Panc1 (cell line): ENCODE measurements around the gene SLC35F4. TPM values are rescaled to one million over a fixed set of nuclear protein-coding genes. Genes with fewer than 3 reads are reported as not detected.

Experiments
- ATAC-seq: fragments of 200-7000 bp; cut with Tn5 transposase; 2 replicates; pipeline ENCODE4 v1.9.1; 2020; ENCODE audit warnings: mild to moderate bottlenecking, moderate library complexity
- BruUV-seq: library from RNA; stranded (reverse); fragments of 400-500 nt; replicated peaks from 2 replicates; lab custom pipeline; 2021; lab: Mats Ljungman, UMichigan
- CTCF ChIA-PET: fragments of 300-600 bp; sonication (Branson Sonifier 250); formaldehyde crosslinking; loops from one replicate; lab custom pipeline; 2022; ENCODE audit warnings: antibody characterized with exemption; lab: Charles Lee
- POLR2A ChIA-PET: fragments of 300-600 bp; sonication (Branson Sonifier 250); formaldehyde crosslinking; loops from one replicate; lab custom pipeline; 2022; ENCODE audit warnings: antibody characterized with exemption; lab: Charles Lee
- DNase-seq: peaks from one replicate; pipeline ENCODE4 v3.0.0-alpha.2; 2010; ENCODE audit warnings: low read depth, low spot score
- H3K27ac ChIP-seq: 2 replicates; pipeline ENCODE4 v1.5.1; 2011; ENCODE audit warnings: mild to moderate bottlenecking, low read length, inconsistent platforms
- H3K27me3 ChIP-seq: fragments of 200-500 bp; sonication (Bioruptor generic); 2 replicates; pipeline ENCODE4 v1.6.0; 2014; ENCODE audit warnings: low read length, inconsistent platforms; ENCODE audit not compliant: control insufficient read depth, insufficient read depth
- H3K36me3 ChIP-seq: fragments of 200-500 bp; sonication (Bioruptor generic); 2 replicates; pipeline ENCODE4 v1.5.1; 2014; ENCODE audit warnings: inconsistent platforms, mild to moderate bottlenecking, low read length, moderate library complexity; ENCODE audit not compliant: control insufficient read depth, insufficient read depth
- H3K4me1 ChIP-seq: 2 replicates; pipeline ENCODE4 v1.5.1; 2011; ENCODE audit warnings: inconsistent platforms, mild to moderate bottlenecking, low read length, moderate library complexity; ENCODE audit not compliant: control insufficient read depth, insufficient read depth
- H3K4me3 ChIP-seq, 2 experiments: 2 replicates each; pipeline ENCODE4 v1.5.1; 2011 to 2012; ENCODE audit warnings: low read depth in 2 of 2, low read length in 2 of 2, mild to moderate bottlenecking in 2 of 2, inconsistent platforms in 1 of 2, moderate library complexity in 1 of 2
- H3K9me3 ChIP-seq: fragments of 200-500 bp; sonication (Bioruptor generic); 2 replicates; pipeline ENCODE4 v1.5.1; 2014; ENCODE audit warnings: low read depth, mild to moderate bottlenecking, inconsistent platforms, low read length, moderate library complexity; ENCODE audit not compliant: control insufficient read depth, insufficient read depth
- CTCF ChIP-seq: fragments of 450-650 bp; IDR thresholded peaks from 2 replicates; pipeline ENCODE4 v1.5.1; 2017; ENCODE audit warnings: mild to moderate bottlenecking
- POLR2AphosphoS5 ChIP-seq: IDR thresholded peaks from 2 replicates; pipeline ENCODE4 v1.6.1; 2012; ENCODE audit warnings: mild to moderate bottlenecking, low read depth, low read length, moderate library complexity
- REST ChIP-seq, 2 experiments: IDR thresholded peaks; 2 replicates each; pipeline ENCODE4 v1.6.1; 2011 to 2012; ENCODE audit warnings: low read depth in 2 of 2, control low read depth in 1 of 2, low read length in 1 of 2, mild to moderate bottlenecking in 1 of 2, moderate library complexity in 1 of 2; ENCODE audit not compliant: insufficient read depth in 1 of 2
- SIN3A ChIP-seq: IDR thresholded peaks from 2 replicates; pipeline ENCODE4 v1.6.1; 2012; ENCODE audit warnings: low read depth, mild to moderate bottlenecking, low read length, moderate library complexity, borderline replicate concordance; ENCODE audit not compliant: insufficient read depth
- TCF7L2 ChIP-seq: IDR thresholded peaks from 2 replicates; pipeline ENCODE4 v1.6.1; 2011; ENCODE audit warnings: mild to moderate bottlenecking, low read depth, low read length, inconsistent platforms
- in situ Hi-C: cut with HindIII; loops from 2 replicates; pipeline ENCODE4 v1.10.0; 2016; ENCODE audit warnings: low sequenced_read_pairs, low pct_unique_long_range_greater_than_20kb
- intact Hi-C: fragments of 100-400 bp; cut with micrococcal nuclease; formaldehyde crosslinking; loops from one replicate; pipeline ENCODE4 v1.10.0; 2022; ENCODE audit not compliant: unreplicated experiment
- total RNA-seq: library from RNA; stranded (reverse); gene quantifications from one replicate; pipeline ENCODE4 v1.2.1, GENCODE V29; 2021; ENCODE audit not compliant: unreplicated experiment

Gene SLC35F4
- total RNA-seq, 1 experiment from 2014 or later, result not detected

- Histone ChIP-seq H3K4me3 (no peak overlapping the region), H3K27me3 (no peaks in the 10 kb centered on the region), H3K9me3 (no peaks in the 10 kb centered on the region), H3K4me1 (no peaks in the 10 kb centered on the region), H3K36me3 (no peaks in the 10 kb centered on the region), H3K27ac (no peak overlapping the region)
- intact Hi-C loops (no loop called here), in situ Hi-C loops (no loop called here)
- DNase-seq (no peak), ATAC-seq (no peak)
- BruUV-seq, result no TSS peak
- POLR2A ChIA-PET, result no interaction called here
- CTCF ChIA-PET, result no interaction called here
- no peak for TF ChIP-seq TCF7L2
- TF ChIP-seq POLR2AphosphoS5, result no peak
- no peak for TF ChIP-seq CTCF
- no peak for TF ChIP-seq SIN3A
- TF ChIP-seq REST (IDR thresholded peaks at IDR 0.05; ENCODE audit: insufficient read depth in 1 of 2, low read depth in 2 of 2, low read length in 1 of 2), result no peak
Observed at GRCh38 chr14:57637901-57638300, 228.0 kb downstream of the SLC35F4 start.

- POLR2A ChIA-PET, result no interaction called here
- ATAC-seq (no peak), DNase-seq (no peak)
- TF ChIP-seq REST (IDR thresholded peaks at IDR 0.05; ENCODE audit: insufficient read depth in 1 of 2, low read depth in 2 of 2, low read length in 1 of 2) (no peak), TCF7L2 (no peak), CTCF (no peak), POLR2AphosphoS5 (no peak), SIN3A (no peak)
- Histone ChIP-seq H3K27me3 (no peaks in the 10 kb centered on the region), H3K27ac (no peak overlapping the region), H3K9me3 (no peaks in the 10 kb centered on the region), H3K4me3 (no peak overlapping the region), H3K36me3 (no peaks in the 10 kb centered on the region), H3K4me1 (no peaks in the 10 kb centered on the region)
- in situ Hi-C loops, result no loop called here
- BruUV-seq, result no TSS peak
- intact Hi-C loops, result no loop called here
- CTCF ChIA-PET, result no interaction called here
Observed at GRCh38 chr14:57634335-57634734, 231.6 kb downstream of the SLC35F4 start.
